HG03108 (cell line): Measurements from ENCODE around the gene GRM4.

Experiments used
- ATAC-seq: cut with Tn5 transposase; IDR thresholded peaks from one replicate; pipeline ENCODE4 v1.9.1; 2021; ENCODE audit warnings: moderate library complexity; ENCODE audit not compliant: unreplicated experiment

GRM4 gene

GRCh38 chr6:33999567-33999966 lies 146.3 kb downstream of the GRM4 start:
- no peak for ATAC-seq

GRCh38 chr6:33998660-33999059 lies 147.2 kb downstream of the GRM4 start:
- ATAC-seq = no peak

DNA sequence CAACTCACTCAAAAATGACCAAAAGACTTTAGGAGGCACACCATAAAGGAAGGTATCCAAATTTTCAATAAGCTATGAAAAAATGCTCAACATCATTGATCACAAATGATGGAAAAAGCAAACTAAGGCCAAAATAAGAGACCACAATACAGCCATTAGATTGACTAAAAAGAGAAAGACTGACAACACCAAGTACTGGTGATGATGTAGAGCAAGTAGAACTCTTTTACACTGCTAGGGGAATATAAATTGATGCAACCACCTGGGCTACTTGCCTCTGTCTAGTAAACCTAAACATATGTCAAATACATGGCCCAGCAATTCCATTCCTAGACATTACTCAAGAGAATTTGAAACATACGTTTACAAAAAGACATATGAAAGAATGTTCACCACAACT lies 148.6 kb downstream of the GRM4 start:
- no peak for ATAC-seq

GRCh38 chr6:33996120-33996475 lies 149.8 kb downstream of the GRM4 start:
- ATAC-seq = no peak

DNA sequence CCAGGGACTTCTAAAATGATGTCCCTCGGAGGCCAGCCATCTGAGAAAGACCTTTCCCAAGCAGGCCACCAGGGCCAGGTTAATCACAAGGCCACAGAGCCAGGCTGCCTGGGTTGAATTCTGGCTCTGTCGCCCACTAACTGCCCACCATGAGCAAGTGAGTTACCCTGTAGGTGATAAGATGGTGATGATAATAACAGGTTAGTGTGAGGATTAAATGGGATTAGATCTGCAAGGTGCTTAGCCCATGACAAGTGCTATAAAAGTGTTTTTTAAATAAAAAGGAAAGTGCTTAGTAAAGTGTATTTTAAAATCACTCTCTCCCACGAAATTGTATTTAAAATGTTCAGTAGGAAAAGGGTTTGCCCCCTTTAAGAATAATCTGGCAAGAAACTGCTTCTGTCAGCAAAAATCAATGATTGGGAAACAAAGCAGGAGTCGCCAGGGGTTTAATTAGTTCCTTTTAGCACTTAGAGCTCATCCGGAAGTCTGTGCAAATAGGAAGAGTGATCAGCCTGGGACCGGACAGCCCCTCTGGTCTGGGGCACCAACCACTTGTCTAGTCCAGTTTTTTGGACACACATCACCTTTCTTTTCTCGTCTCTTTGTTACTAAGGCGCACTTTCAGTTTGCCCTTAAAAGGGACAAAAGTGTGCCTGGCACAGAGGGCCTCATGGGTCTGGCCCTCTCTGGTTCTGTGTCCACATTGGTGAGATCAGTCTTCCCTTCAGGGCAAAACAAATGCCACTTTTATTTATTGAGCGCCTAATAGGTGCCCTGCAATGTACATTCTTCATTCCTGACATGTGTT lies 150.4 kb downstream of the GRM4 start:
- ATAC-seq = no peak

GRCh38 chr6:33994472-33995308 lies 151.2 kb downstream of the GRM4 start:
- no peak for ATAC-seq

GRCh38 chr6:33993653-33994471 lies 152.0 kb downstream of the GRM4 start:
- ATAC-seq = no peak

- no peak for ATAC-seq
Observed at GRCh38 chr6:33993091-33993490, 152.8 kb downstream of the GRM4 start.

DNA sequence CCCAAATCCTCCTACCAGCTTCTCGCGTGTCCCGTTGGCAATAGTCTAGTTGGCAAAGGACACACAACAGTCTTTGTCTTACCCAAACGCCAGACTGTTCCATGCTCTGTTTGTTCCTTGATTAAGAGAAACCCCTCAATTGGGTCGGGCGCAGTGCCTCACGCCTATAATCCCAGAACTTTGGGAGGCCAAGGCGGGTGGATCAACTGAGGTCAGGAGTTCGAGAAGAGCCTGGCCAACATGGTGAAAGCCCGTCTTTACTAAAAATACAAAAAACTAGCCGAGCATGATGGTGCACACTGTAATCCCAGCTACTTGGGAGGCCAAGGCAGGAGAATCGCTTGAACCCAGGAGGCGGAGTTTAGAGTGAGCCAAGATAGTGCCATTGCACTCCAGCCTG lies 153.7 kb downstream of the GRM4 start:
- ATAC-seq = no peak

DNA sequence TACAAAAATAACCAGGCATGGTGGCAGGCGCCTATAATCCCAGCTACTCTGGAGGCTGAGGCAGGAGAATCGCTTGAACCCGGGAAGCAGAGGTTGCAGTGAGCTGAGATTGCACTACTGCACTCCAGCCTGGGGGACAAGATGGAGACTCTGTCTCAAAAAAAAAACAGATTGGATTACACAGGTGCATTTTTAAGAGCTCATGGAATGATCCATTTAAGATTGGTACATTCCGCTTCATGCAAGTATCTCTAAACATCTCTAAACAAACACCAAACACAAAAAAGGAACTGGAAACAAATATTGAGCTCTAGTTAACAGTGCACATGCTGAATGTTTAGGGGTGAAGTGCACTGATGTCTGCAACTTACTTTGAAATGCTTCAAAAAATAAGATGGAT lies 154.3 kb downstream of the GRM4 start:
- ATAC-seq = no peak

- no peak for ATAC-seq
Observed at GRCh38 chr6:33990061-33990541, 155.8 kb downstream of the GRM4 start.

GRCh38 chr6:33989016-33989854 lies 156.7 kb downstream of the GRM4 start:
- ATAC-seq = no peak

- no peak for ATAC-seq
Observed at GRCh38 chr6:33988121-33989015, 157.5 kb downstream of the GRM4 start.

DNA sequence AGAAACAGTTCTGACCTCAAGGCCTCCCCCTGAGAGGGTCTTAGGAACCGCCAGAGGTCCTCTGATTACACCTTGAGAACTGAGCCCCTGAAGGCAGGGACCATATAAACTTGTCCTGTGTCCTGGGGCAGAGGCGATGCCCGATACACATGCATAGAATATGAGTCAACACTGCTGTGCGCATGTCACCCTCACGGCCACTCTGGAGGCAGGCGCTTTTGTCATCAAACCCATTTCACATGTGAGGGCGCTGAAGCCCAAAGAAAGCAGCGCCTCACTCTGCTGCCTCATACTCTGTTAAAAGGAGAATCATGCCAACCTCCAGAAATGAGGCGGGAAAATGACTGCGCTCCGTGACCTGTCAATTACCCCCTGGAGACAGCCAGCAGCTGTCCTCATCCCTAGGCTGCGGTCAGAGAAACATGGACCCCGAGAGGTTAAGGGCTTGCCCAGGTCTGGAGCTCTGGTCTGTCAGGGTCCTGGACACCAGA lies 158.3 kb downstream of the GRM4 start:
- no peak for ATAC-seq

DNA sequence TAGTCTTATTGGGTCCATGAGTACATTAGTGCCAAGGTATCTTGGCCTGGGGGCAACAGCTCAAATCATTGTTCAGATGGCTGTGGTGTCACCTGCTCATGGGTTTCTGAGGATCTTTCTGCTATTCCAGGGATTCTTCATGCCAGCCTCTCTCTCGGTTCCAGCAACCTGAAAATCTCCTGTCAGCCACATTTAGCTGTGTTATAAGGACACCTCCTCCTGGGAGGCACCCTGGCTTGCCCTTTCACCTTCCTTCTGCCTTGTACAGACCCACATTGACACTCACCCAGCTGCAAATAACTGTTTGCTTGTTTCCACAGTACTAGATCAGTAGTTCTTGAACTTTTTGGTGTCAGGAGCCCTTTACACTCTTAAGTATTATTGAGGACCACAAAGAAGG lies 159.9 kb downstream of the GRM4 start:
- ATAC-seq = no peak

DNA sequence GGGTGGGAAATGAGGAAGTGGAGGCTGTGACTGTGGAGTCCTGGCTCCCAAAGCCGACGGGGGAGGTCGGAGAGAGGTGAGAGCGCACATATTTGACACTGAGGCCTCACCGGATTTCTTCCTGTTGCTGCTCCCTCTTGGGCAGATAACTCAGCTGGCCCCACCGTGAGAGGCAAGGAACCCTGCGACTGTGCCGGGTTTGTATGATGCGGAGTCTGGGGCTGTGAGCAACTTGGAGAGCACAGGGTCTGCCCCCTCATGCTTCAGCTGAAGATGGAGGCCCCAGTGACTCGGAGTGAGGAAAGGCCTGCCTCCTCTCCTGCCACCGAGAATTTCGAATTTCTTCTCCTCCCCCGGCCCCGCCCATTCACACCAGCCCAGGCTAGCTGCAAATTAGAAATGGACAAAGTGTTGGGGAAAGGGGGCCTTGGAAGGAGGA lies 160.6 kb downstream of the GRM4 start:
- ATAC-seq = no peak

- no peak for ATAC-seq
Observed at GRCh38 chr6:33984466-33985312, 161.2 kb downstream of the GRM4 start.
